ENCODE data around the gene CABLES2.

DNA sequence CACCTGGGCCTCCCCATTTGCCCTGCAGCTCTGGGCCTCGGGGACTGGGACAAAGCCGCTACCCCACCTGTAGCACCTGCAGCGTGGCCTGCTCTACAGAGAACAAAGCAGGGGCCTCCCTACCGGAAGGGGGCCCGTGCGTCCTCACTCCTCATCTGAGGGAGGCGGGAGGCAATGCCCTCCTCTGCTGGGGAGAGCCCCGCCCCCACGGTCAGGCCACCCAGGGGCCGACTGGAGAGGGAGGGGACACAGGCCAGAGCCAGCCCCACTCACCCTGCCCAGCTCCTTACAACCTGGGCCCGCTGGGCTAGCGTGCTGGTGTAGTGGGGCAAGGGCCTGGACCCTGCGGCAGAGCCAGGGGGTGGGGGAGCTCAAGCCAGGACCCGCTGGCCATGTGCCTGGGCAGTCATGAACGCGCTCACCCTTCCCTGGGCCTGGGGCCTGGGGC, 48.0 kb downstream of the CABLES2 start:
- TF ChIP-seq, protein P1, sequence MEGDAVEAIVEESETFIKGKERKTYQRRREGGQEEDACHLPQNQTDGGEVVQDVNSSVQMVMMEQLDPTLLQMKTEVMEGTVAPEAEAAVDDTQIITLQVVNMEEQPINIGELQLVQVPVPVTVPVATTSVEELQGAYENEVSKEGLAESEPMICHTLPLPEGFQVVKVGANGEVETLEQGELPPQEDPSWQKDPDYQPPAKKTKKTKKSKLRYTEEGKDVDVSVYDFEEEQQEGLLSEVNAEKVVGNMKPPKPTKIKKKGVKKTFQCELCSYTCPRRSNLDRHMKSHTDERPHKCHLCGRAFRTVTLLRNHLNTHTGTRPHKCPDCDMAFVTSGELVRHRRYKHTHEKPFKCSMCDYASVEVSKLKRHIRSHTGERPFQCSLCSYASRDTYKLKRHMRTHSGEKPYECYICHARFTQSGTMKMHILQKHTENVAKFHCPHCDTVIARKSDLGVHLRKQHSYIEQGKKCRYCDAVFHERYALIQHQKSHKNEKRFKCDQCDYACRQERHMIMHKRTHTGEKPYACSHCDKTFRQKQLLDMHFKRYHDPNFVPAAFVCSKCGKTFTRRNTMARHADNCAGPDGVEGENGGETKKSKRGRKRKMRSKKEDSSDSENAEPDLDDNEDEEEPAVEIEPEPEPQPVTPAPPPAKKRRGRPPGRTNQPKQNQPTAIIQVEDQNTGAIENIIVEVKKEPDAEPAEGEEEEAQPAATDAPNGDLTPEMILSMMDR (IDR thresholded peaks at IDR 0.05 in 2 of 3, conservative IDR thresholded peaks at IDR 0.05 in 1 of 3; ENCODE audit: borderline replicate concordance in 1 of 3, insufficient read depth in 1 of 3, low read depth in 2 of 3, low read length in 2 of 3), result no peak
- TF ChIP-seq JUND (IDR thresholded peaks at IDR 0.05) (no peak), EGR1 (IDR thresholded peaks at IDR 0.05; ENCODE audit: low read depth) (no peak), EZH2 (IDR thresholded peaks at IDR 0.05) (no peak), POLR2A (IDR thresholded peaks at IDR 0.05; ENCODE audit: borderline replicate concordance, extremely low read depth, insufficient read depth, insufficient read length) (no peak), RAD21 (IDR thresholded peaks at IDR 0.05; ENCODE audit: low read depth) (no peak), EZH2phosphoT487 (IDR thresholded peaks at IDR 0.05; ENCODE audit: borderline replicate concordance) (no peak), SP1 (IDR thresholded peaks at IDR 0.05; ENCODE audit: low read depth) (no peak)
- TF ChIP-seq, protein P2, sequence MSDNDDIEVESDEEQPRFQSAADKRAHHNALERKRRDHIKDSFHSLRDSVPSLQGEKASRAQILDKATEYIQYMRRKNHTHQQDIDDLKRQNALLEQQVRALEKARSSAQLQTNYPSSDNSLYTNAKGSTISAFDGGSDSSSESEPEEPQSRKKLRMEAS (IDR thresholded peaks at IDR 0.05), result no peak
- TF ChIP-seq, protein P3, sequence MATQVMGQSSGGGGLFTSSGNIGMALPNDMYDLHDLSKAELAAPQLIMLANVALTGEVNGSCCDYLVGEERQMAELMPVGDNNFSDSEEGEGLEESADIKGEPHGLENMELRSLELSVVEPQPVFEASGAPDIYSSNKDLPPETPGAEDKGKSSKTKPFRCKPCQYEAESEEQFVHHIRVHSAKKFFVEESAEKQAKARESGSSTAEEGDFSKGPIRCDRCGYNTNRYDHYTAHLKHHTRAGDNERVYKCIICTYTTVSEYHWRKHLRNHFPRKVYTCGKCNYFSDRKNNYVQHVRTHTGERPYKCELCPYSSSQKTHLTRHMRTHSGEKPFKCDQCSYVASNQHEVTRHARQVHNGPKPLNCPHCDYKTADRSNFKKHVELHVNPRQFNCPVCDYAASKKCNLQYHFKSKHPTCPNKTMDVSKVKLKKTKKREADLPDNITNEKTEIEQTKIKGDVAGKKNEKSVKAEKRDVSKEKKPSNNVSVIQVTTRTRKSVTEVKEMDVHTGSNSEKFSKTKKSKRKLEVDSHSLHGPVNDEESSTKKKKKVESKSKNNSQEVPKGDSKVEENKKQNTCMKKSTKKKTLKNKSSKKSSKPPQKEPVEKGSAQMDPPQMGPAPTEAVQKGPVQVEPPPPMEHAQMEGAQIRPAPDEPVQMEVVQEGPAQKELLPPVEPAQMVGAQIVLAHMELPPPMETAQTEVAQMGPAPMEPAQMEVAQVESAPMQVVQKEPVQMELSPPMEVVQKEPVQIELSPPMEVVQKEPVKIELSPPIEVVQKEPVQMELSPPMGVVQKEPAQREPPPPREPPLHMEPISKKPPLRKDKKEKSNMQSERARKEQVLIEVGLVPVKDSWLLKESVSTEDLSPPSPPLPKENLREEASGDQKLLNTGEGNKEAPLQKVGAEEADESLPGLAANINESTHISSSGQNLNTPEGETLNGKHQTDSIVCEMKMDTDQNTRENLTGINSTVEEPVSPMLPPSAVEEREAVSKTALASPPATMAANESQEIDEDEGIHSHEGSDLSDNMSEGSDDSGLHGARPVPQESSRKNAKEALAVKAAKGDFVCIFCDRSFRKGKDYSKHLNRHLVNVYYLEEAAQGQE (IDR thresholded peaks at IDR 0.05; ENCODE audit: low read depth), result no peak
